Brain microvascular endothelial cell (primary cell): ENCODE results near the gene CRMP1.

Experiments used
- DNase-seq: peaks from one replicate; pipeline ENCODE4 v3.0.0-alpha.2; 2020
- H3K27ac ChIP-seq: fragments of 250-450 bp; sonication (Bioruptor Pico); 2 replicates; pipeline ENCODE4 v1.5.1; 2020; ENCODE audit warnings: mild to moderate bottlenecking, moderate library complexity
- H3K27me3 ChIP-seq: fragments of 250-450 bp; sonication (Bioruptor Pico); replicated peaks from 2 replicates; pipeline ENCODE4 v1.5.1; 2020; ENCODE audit warnings: mild to moderate bottlenecking
- H3K36me3 ChIP-seq: fragments of 250-450 bp; sonication (Bioruptor Pico); replicated peaks from 2 replicates; pipeline ENCODE4 v1.5.1; 2020; ENCODE audit warnings: mild to moderate bottlenecking
- H3K4me3 ChIP-seq: 2 replicates; pipeline ENCODE4 v1.5.1; 2011; ENCODE audit warnings: low read depth, mild to moderate bottlenecking, control low read depth, low read length, moderate library complexity
- CTCF ChIP-seq: IDR thresholded peaks from 2 replicates; pipeline ENCODE4 v1.5.1; 2011; ENCODE audit warnings: low read depth, mild to moderate bottlenecking, moderate library complexity, low read length, control low read depth, inconsistent platforms; ENCODE audit errors: missing control alignments
- in situ Hi-C: cut with HindIII; loops from 2 replicates; pipeline ENCODE4 v1.10.0; 2017; ENCODE audit warnings: low sequenced_read_pairs, low pct_ligation_motif_present

CRMP1 gene

GRCh38 chr4:5923376-5923775 lies 30.5 kb upstream of the CRMP1 start:
- no peak for TF ChIP-seq CTCF
- no peaks in the 10 kb centered on the region for H3K27me3 ChIP-seq
- in situ Hi-C loops = no loop called here
- no peaks in the 10 kb centered on the region for H3K36me3 ChIP-seq
- no peak overlapping the region for H3K4me3 ChIP-seq
- no peak overlapping the region for H3K27ac ChIP-seq
- no peak for DNase-seq

- DNase-seq = no peak
- H3K36me3 ChIP-seq = no peaks in the 10 kb centered on the region
- in situ Hi-C loops = no loop called here
- H3K27ac ChIP-seq = no peak overlapping the region
- no peak for TF ChIP-seq CTCF
- no peaks in the 10 kb centered on the region for H3K27me3 ChIP-seq
- no peak overlapping the region for H3K4me3 ChIP-seq
Measured at GRCh38 chr4:5922556-5922955, 29.7 kb upstream of the CRMP1 start.

DNA sequence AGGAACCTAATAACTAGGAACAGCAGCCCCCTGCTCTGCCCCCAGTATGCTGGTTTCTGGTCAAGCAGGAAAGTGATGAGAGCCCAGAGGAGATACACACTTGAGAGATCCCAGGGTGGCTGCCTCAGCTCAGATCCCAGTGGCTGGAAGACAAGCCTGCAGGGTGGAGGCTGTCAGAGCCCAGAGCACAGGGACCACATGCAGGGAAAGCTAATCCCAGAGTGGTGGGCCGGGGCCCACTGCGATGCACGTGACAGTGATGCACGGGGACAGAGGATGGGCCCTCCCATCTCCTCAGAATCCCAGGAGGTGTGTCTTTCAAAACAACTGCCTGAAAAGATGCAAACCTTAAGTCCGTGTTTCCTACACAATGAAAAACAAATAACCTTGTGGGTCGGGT lies 29.1 kb upstream of the CRMP1 start:
- no peak overlapping the region for H3K27ac ChIP-seq
- no peaks in the 10 kb centered on the region for H3K27me3 ChIP-seq
- H3K36me3 ChIP-seq = no peaks in the 10 kb centered on the region
- no peak overlapping the region for H3K4me3 ChIP-seq
- in situ Hi-C loops = no loop called here
- DNase-seq = no peak
- TF ChIP-seq CTCF = no peak

DNA sequence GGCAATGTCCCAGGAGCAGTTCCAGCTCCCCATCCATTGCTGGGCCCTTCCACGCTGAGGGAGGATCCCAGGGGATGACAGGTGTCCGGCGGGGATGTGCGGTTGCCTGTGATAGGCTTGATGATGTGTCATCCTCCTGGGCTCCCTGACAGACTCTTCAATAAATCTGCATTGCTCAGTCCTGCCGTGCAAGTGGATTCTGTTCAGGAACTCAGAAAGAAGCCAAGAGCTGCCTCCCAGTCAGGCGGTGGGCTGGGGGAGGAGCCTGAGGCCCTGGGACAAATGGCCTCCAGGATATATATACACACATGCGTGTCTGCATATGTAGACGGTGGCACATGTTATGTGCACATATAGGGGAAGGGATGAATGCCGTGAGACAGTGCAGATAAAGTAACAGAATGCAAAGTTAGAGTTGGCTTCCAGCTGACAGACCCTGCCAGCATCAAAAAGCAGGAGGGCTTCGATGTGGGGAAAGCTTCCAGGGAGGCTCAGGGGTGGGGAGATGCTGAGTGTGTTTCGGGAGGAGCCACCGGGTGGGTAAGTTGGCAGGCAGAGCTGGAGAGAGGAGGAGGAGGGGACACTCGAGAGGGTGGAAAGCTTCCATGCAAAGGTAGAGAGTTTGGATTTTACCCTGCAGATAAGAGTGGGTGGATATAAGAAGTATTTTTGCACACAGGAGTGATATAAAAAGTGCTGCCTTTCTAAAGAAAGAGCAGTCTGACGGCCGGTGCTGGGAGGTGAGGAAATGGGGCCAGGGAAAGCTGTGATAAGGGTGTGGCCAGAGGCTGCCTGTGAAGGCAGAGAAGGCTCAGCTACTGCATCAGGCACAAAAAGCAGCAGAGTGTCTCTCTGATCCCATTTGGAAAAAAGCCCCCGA lies 28.5 kb upstream of the CRMP1 start:
- H3K27me3 ChIP-seq = no peaks in the 10 kb centered on the region
- TF ChIP-seq CTCF = no peak
- no peak overlapping the region for H3K27ac ChIP-seq
- in situ Hi-C loops = no loop called here
- no peak overlapping the region for H3K4me3 ChIP-seq
- no peaks in the 10 kb centered on the region for H3K36me3 ChIP-seq
- no peak for DNase-seq

- H3K36me3 ChIP-seq = no peaks in the 10 kb centered on the region
- H3K27me3 ChIP-seq = no peaks in the 10 kb centered on the region
- H3K27ac ChIP-seq = no peak overlapping the region
- in situ Hi-C loops = no loop called here
- no peak for DNase-seq
- TF ChIP-seq CTCF = no peak
- no peak overlapping the region for H3K4me3 ChIP-seq
Measured at GRCh38 chr4:5919571-5919970, 26.7 kb upstream of the CRMP1 start.

DNA sequence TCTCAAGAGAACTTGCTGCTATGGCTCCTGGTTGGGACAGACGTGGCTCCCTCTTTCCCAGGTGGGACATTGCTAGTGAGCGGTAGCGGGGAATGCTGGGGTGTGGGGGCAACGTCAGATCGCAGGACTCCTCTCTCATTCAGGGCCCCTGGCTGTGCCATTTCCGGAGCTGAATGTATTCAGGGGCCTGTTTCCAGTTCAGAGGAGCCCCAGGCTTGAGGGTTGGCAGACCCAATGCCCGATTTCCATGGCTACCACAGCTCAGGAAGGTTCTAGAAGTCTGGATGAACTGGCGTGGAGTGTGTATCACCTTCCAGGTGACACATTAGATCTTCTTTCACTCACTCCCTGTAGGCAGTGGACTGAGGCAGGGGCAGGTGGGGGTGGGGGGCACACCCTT lies 26.2 kb upstream of the CRMP1 start:
- H3K27me3 ChIP-seq = no peaks in the 10 kb centered on the region
- H3K4me3 ChIP-seq = no peak overlapping the region
- DNase-seq = no peak
- no peak overlapping the region for H3K27ac ChIP-seq
- in situ Hi-C loops = no loop called here
- no peaks in the 10 kb centered on the region for H3K36me3 ChIP-seq
- TF ChIP-seq CTCF = no peak
